NB4 (cell line): ENCODE measurements around the gene PLA2G4E.

ENCODE experiments used
- MAX ChIP-seq: IDR thresholded peaks from 2 replicates; pipeline ENCODE4 v1.6.1; 2011; ENCODE audit warnings: low read depth, low read length
- POLR2A ChIP-seq: IDR thresholded peaks from 2 replicates; pipeline ENCODE4 v1.6.1; 2011; ENCODE audit warnings: mild to moderate bottlenecking; ENCODE audit not compliant: insufficient read length; ENCODE audit errors: extremely low read depth
- TF ChIP-seq, protein P1 (sequence below): IDR thresholded peaks from one replicate; pipeline ENCODE4 v1.5.1; 2012; ENCODE audit warnings: low read depth, low read length

DNA sequence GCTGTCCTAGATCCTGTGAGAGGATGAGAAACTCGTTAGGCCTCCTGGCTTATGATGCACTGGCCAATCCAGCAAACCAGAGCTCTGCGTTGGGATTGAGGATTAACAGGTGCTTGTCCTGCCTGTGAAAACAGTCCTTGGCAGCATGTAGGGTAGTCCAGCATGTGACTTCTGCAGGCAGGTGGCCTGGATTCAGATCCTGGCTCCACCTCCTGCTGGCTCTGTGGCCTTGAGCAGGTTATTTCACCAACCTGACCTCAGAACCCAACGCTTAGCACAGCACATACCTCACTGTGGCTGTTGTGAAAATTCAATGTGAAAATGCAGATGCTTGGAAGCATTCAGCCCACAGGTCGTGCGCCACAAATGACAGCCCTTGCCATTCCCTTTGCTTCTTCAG lies 40.0 kb upstream of the PLA2G4E start:
- TF ChIP-seq, protein P1, sequence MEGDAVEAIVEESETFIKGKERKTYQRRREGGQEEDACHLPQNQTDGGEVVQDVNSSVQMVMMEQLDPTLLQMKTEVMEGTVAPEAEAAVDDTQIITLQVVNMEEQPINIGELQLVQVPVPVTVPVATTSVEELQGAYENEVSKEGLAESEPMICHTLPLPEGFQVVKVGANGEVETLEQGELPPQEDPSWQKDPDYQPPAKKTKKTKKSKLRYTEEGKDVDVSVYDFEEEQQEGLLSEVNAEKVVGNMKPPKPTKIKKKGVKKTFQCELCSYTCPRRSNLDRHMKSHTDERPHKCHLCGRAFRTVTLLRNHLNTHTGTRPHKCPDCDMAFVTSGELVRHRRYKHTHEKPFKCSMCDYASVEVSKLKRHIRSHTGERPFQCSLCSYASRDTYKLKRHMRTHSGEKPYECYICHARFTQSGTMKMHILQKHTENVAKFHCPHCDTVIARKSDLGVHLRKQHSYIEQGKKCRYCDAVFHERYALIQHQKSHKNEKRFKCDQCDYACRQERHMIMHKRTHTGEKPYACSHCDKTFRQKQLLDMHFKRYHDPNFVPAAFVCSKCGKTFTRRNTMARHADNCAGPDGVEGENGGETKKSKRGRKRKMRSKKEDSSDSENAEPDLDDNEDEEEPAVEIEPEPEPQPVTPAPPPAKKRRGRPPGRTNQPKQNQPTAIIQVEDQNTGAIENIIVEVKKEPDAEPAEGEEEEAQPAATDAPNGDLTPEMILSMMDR = no peak
- TF ChIP-seq POLR2A (no peak), MAX (no peak)
